Omental fat pad (tissue), 4 donors: ENCODE results near the gene ATP11A. TPM values are rescaled to one million over a fixed set of nuclear protein-coding genes. Genes with fewer than 3 reads are reported as not detected.
"Not testable (repeated sequence)": the region's sequence is repeated elsewhere in the genome, so short reads cannot be mapped to it uniquely, and the experiment has no call there.

ENCODE experiments used
- ATAC-seq: fragments of 150-250 bp; one replicate; pipeline ENCODE4 v1.9.1; 2016; ENCODE audit warnings: mild to moderate bottlenecking, moderate library complexity; ENCODE audit not compliant: low FRiP score
- DNase-seq: peaks from one replicate; pipeline ENCODE4 v3.0.0-alpha.2; 2019; ENCODE audit warnings: low spot score
- CTCF ChIP-seq, 3 donors: fragments of 450-650 bp; IDR thresholded peaks; one replicate each; pipeline ENCODE4 v1.5.1; 2016 to 2017; ENCODE audit warnings: antibody characterized with exemption in 3 of 3, mild to moderate bottlenecking in 3 of 3, moderate library complexity in 2 of 3
- total RNA-seq, 4 donors: library from RNA; depleted of rRNA; stranded (reverse); fragments of >200 nt; gene quantifications; one replicate each; pipeline ENCODE4 v1.1.0, GENCODE V29; 2016

Gene ATP11A
- total RNA-seq, 4 donors from 2014 or later: 32.8 to 61.4 (median 45.7) TPM

DNA sequence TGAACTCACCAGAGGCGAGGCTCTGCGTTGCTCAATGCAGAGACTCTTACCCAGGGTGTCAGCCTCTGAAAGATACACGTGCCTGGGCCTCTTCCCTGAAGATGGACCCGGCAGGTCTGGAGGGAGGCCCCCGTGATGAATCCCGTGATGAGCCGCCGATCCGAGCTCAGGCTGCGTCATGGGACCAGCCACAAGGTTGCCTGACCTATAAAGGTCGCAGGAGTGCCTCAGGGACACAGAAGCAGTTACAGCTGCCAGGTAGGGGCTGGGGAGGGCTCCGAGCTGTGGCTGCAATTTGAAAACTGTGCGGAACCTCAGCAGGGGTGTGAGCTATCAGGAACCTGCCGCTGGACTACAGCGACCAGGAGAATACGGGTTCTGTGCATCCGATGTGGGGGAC is 10.5 kb upstream of the ATP11A start:
- ATAC-seq: no peak
- no peak for DNase-seq
- TF ChIP-seq CTCF (IDR thresholded peaks at IDR 0.05): no peak

DNA sequence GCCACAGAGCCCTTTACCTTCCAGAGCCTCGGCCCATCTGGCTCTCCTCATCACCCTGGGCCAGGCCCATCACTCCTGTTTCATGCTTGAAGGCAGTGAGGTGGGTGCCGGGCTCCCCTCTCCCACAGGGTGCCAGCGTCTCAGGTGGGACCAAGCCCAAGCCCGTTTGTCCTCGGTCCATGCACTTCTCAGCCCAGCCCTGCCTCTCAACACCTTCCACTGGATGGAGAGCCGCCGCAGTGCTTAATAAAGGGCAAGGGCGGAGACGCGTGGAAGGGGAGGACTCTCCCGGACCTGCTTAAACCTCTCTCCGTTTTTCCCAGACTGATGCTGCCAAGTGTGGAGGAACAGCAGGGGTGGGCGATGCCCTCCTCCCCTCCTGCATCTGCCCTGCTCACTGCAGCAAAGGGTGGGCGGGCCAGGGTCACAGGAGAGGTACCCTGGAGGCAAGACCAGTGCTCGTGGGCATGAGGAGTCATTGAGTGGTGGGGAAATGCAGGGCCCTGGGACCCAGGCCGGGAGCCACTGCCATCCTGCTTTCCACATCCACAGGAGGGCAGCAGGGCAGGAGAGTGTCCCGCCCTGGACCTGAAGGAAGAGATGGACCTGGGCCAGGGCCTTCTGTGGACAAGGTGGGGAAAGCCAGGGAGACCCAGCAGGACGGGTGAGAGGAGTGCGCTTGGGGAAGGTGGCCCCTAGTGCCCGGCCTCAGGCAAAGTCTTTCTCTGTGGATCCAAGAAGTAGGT is 9.7 kb upstream of the ATP11A start:
- peak; percentile 44 for ATAC-seq
- no peak for TF ChIP-seq CTCF (IDR thresholded peaks at IDR 0.05)
- no peak for DNase-seq

- no peak for TF ChIP-seq CTCF (IDR thresholded peaks at IDR 0.05)
- ATAC-seq (peak; percentile 14), DNase-seq (no peak)
These were observed 9.0 kb upstream of the ATP11A start for GRCh38 chr13:112680741-112681360.

GRCh38 chr13:112683581-112683980 is 6.3 kb upstream of the ATP11A start:
- no peak for ATAC-seq
- no peak for TF ChIP-seq CTCF (IDR thresholded peaks at IDR 0.05)
- DNase-seq: no peak

DNA sequence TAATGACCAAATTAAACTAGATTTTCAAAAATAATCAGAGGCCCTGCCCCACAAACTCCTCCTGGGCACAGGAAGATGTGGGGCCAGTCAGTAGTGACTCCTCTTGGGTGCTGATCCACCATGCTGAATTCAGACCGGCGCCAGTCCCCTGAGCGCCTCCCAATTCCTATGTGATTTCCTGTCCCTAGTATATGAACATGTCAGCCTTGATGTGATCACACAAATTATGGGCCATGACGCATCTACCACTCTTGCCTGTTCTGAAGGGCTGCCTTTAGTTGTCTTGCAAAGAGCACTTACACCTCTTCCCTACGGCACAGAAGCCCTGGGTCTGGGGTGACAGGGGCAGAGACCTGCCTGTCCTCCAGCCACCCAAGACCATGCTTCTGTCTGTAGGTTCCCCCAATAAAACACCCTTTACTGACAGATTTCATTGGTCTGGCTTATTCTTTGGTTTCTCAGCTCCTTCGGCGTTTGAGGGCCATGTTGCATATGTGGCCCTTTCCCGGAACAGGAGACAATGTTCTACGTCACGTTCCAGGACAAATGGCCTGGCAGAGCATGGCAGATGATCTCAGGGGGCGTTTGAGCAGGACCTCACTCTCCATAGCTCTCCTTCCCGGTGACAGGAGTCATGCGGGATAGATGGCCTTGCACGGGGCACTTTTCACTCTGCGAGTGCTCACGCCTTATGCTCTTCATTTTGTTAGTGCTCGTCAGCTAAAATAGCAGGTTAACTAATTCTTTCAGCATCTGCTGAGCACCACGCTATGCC is 5.6 kb upstream of the ATP11A start:
- DNase-seq (no peak), ATAC-seq (no peak)
- TF ChIP-seq CTCF (IDR thresholded peaks at IDR 0.05): no peak

DNA sequence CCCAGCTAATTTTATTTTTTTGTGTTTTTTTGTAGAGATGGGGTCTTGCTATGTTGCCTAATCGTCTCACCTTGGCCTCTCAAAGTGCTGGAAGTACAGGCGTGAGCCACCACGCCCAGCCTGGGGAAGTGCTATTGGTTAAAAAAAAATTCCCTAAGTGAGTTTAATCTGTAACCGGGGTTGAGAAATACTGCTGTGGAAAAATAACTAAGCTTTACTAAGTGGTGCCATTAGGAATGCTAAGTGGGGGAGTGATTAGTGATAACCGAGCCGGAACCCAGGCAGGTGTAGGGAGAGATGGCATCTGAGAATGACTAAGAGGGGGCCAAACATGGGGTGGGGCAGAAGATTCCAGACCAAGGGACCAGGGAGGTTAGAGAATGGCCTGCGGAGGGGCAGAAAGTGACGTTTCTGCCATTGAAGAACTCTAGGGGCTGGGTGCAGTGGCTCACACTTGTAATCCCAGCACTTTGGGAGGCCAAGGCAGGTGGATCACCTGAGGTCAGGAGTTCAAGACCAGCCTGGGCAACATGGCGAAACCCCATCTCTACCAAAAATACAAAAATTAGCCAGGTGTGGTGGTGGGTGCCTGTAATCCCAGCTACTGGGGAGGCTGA is 4.5 kb upstream of the ATP11A start:
- ATAC-seq, DNase-seq: not testable (repeated sequence)

- no peak for DNase-seq
- no peak for ATAC-seq
- TF ChIP-seq CTCF (IDR thresholded peaks at IDR 0.05): no peak
These were observed 3.9 kb upstream of the ATP11A start for GRCh38 chr13:112685896-112686295.
